NCI-H69 (cell line): ENCODE data around the gene RANBP3L.
"Not testable (repeated sequence)": the region's sequence is repeated elsewhere in the genome, so short reads cannot be mapped to it uniquely, and the experiment has no call there.

ENCODE experiments used
- DNase-seq: peaks from one replicate; lab custom pipeline; 2025; lab: John Stamatoyannopoulos, UW

RANBP3L gene

GRCh38 chr5:36285837-36286615, 15.7 kb downstream of the RANBP3L start:
- no peak for DNase-seq

GRCh38 chr5:36283775-36284174, 17.9 kb downstream of the RANBP3L start:
- DNase-seq = not testable (repeated sequence)

- no peak for DNase-seq
These were observed 20.1 kb downstream of the RANBP3L start for GRCh38 chr5:36281626-36282025.

- DNase-seq = no peak
These were observed 22.5 kb downstream of the RANBP3L start for GRCh38 chr5:36279054-36279698.

- no peak for DNase-seq
These were observed 24.1 kb downstream of the RANBP3L start for GRCh38 chr5:36277521-36278176.

DNA sequence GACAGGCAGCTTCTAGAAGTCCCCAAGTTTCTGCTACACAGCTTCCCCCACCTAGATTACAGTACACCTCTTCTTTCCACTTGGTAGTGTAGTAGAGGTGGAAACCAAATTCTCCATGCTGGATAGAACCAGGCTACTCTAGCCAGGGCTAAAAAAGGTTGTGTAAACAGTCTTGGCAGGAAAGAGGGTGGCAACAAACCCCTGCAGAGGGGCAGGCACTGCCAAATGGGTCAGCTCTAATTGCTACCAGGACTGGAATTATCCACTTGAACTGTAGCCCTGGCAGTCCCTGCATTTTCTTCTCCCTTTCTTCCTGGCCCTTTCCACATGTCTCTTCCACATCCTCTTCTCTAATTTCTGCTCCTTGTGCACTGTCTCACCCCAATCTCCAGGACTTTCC, 24.8 kb downstream of the RANBP3L start:
- peak; percentile 17 for DNase-seq

GRCh38 chr5:36273809-36274526, 27.7 kb downstream of the RANBP3L start:
- no peak for DNase-seq

DNA sequence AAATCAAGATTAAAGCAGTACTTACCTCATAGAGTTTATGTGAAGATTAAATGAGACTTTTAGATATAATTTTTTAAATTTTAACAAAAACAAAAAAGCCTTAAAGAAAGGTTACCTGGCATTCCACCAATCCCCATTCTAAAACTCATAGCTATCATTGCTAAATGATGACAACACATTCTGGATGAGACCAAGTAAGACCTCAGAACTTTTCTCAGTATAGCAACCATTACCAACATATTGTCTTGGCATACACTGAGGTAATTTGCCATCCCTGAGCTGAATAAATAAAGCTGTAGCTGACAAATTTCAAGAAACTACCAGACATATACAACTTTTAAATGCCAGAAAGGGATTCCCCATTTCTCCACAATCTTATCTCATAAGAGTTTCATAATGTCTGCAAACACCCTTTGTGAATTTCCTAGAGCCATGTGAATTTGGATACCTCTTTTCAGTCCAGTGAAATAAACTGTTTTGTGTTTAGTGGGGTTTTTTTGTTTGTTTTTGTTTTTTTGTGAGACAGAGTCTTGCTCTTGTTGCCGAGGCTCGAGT, 29.5 kb downstream of the RANBP3L start:
- no peak for DNase-seq

GRCh38 chr5:36270876-36271575, 30.7 kb downstream of the RANBP3L start:
- no peak for DNase-seq

DNA sequence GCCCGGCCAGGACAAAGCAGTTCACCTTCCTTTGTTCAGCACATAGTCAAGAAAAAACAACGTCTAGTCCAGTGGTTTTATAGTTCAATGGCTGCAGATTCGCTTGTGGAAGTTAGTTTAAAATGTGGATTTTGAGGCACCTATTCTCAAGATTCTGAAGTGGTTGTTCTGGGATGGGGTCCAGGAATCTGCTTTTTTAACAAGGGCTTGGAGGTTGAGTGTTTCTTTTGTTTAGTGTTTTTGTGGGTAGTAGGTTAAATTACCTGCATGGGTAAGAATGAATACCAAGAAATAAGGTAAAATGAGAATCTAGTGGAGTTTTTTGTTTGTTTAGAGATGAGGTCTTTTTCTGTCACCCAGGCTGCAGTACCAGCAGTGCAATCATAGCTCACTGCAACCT, 31.5 kb downstream of the RANBP3L start:
- DNase-seq = no peak

DNA sequence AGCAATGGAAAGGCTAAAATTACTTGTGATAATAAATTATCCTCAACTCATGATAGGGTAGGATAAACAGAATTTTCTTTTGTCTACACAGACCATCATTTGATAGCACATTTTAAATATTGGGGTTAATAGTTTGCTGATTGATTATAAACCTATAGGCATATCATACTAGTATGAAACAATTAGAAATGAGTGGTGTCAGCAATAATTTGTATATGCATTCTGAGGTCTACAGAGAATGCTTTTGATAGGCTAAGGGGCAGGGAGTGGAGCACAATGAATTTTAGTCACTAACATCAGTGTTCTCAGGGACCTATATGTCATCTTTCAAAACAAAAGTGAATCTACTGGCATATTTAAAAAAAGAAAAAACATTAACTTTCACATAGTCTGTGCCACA, 32.2 kb downstream of the RANBP3L start:
- no peak for DNase-seq

GRCh38 chr5:36267905-36268304, 33.8 kb downstream of the RANBP3L start:
- DNase-seq = no peak

GRCh38 chr5:36264202-36264760, 37.4 kb downstream of the RANBP3L start:
- DNase-seq = no peak

GRCh38 chr5:36261186-36261585, 40.5 kb downstream of the RANBP3L start:
- DNase-seq = no peak

GRCh38 chr5:36253575-36253974, 48.1 kb downstream of the RANBP3L start:
- DNase-seq = no peak

GRCh38 chr5:36252722-36253365, 48.9 kb downstream of the RANBP3L start:
- DNase-seq = no peak

DNA sequence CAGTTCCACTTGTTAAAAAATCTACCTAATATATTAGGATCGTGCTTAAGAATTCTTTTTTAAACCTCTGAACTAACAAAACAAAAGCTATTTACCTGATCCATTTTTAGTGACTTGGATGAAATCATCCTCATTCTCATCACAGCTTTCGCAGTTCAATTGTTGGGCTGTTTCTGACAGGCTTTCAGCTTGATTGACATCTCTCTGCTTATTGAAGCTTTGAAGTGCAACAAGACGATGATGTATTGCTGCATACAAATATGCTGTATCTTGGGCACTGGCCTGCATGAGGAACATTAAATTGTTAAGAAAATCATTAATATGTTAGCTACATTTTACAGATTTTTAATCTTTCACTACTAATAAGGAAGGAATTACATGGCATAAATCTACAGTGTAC, 50.5 kb downstream of the RANBP3L start:
- DNase-seq = no peak

- no peak for DNase-seq
These were observed 51.3 kb downstream of the RANBP3L start for GRCh38 chr5:36250427-36250826.

DNA sequence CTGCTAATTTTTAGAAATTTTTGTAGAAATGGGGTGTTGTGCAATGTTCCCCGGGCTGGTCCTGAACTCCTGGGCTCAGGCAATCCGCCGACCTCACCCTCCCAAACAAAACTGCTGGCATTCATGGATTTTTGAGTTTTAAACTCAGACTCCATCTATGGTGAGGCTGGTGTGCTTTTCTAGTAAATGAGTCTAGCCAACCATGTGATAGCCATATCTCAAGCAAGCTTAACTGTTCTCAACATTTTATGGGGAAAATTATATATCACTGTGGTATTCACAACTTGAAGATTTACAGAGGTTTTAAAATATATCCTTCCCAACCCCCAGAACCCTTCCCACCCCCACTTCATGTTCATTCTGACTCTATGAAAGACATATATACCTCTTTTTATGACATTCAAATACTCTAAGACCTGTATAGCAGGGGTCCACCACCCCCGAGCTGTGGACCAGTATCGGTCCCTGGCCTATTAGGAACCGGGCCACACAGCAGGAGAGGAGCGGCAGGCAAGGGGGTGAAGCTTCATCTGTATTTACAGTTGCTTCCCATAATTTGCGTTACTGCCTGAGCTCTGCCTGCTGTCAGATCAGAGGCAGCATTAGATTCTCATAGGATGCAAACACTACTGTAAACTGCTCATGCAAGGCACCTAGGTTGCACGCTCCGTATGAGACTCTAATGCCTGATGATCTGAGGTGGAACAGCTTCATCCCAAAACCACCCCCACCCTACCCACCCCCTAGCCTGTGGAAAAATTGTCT, 55.5 kb downstream of the RANBP3L start:
- DNase-seq = no peak

- DNase-seq = no peak
These were observed 57.6 kb downstream of the RANBP3L start for GRCh38 chr5:36244076-36244475.
